Measurements from ENCODE around the gene PAFAH1B2. TPM values are rescaled to one million over a fixed set of nuclear protein-coding genes. Genes with fewer than 3 reads are reported as not detected.

The PAFAH1B2 gene
- total RNA-seq, 1 donor from 2014 or later = 203 TPM

DNA sequence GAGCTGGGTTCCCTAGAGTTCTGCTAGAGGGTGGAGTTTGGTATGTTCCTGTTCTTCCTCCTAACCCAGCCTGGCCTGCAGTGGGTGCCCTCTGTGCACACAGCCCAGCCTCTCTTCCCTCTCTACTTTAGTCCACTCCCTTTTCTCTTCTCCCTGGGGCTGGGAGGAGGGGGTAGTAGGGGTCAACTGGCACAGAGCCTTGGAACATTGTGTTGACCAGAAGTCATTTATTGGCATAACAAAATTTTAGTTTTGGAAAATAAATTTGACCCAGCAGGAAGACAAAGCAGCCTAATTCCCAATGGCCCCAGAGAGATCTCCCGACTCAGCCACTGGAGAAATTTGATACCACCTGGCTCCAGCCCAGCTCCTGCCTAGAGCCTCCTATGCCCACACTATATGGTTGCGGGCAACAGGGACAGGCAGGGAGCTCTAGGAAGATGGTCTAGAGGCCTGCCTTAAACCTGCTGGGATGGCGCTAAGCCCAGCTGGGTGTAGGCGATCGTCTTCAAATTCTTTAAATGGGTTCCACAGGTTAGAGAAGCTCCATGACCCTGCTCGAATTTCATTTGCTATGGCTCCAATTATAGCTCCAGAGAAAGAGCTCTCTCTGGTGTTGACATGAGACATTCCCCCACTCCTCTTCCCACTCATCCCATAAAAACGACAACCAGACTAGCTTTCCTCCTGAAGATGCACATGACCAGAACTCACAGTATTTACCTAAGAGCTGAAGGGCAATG lies 77.9 kb downstream of the PAFAH1B2 start:
- Mint-ChIP-seq H3K9me3 (no peaks in the 10 kb centered on the region), H3K27ac (no peak overlapping the region), H3K4me1 (peaks cover 3% of the 10 kb centered on the region), H3K4me3 (no peak overlapping the region), H3K27me3 (ENCODE audit: insufficient read depth, low read depth) (no peaks in the 10 kb centered on the region), H3K36me3 (peaks cover 3% of the 10 kb centered on the region)
- no peak overlapping the region for H3K4me2 ChIP-seq
- H3K36me3 ChIP-seq = no peaks in the 10 kb centered on the region
- H3K79me2 ChIP-seq (ENCODE audit: low read depth) = no peaks in the 10 kb centered on the region
- no peak for DNase-seq (ENCODE audit: low spot score)
- H2AFZ ChIP-seq (replicated peaks) = no peak overlapping the region
- H3K27ac ChIP-seq = no peak overlapping the region
- no peaks in the 10 kb centered on the region for H3K4me1 ChIP-seq
- no peak overlapping the region for H3K4me3 ChIP-seq
- TF ChIP-seq, protein P1, sequence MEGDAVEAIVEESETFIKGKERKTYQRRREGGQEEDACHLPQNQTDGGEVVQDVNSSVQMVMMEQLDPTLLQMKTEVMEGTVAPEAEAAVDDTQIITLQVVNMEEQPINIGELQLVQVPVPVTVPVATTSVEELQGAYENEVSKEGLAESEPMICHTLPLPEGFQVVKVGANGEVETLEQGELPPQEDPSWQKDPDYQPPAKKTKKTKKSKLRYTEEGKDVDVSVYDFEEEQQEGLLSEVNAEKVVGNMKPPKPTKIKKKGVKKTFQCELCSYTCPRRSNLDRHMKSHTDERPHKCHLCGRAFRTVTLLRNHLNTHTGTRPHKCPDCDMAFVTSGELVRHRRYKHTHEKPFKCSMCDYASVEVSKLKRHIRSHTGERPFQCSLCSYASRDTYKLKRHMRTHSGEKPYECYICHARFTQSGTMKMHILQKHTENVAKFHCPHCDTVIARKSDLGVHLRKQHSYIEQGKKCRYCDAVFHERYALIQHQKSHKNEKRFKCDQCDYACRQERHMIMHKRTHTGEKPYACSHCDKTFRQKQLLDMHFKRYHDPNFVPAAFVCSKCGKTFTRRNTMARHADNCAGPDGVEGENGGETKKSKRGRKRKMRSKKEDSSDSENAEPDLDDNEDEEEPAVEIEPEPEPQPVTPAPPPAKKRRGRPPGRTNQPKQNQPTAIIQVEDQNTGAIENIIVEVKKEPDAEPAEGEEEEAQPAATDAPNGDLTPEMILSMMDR (IDR thresholded peaks at IDR 0.05) = no peak
- TF ChIP-seq EZH2phosphoT487 (IDR thresholded peaks at IDR 0.05) (no peak), EZH2 (IDR thresholded peaks at IDR 0.05) (no peak)
- H3K9me3 ChIP-seq (ENCODE audit: low read depth) = no peaks in the 10 kb centered on the region
- H3F3A ChIP-seq (ENCODE audit: low read depth) = peaks cover 4% of the 10 kb centered on the region
- no peaks in the 10 kb centered on the region for H3K27me3 ChIP-seq
- no peak overlapping the region for H3K9ac ChIP-seq
- no peaks in the 10 kb centered on the region for H4K20me1 ChIP-seq (ENCODE audit: low read depth)

DNA sequence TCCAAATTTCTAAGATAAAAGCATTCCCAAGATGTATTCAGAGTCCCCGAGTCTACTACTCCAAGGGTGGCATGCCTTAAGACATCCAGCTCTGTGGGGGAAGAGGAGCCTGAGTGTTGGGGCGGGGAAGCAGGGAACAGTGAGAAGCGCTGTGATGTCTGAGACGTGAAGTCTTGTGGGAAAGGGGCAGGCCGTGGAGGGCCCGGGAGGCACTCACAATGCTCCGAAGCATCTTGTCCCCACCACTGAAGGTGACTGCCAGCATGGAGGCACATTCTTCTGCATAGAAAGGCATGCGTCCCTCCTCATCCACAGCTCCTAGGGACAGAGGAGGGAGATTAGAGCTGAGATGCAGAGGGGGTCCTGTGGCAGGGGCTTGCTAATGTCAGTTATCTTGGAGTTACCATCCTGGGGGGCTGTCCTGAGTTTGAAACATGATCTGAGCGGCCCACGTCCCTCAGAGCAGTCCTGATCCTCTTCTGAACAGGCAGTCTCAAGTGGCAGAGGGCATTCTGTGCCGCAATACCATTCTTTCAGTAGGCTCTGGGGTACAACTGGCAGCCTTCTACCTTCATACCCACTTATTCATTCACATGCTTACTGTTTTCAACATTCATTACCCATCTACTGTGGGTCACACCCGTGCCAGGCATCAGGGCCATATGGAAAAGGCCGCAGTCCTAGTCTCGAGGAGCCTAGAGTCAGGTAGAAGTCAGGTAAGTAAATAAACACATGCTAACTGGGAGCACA lies 79.1 kb downstream of the PAFAH1B2 start:
- H3K4me3 Mint-ChIP-seq = no peak overlapping the region
- Histone ChIP-seq H3K27me3 (no peaks in the 10 kb centered on the region), H3K79me2 (ENCODE audit: low read depth) (no peaks in the 10 kb centered on the region), H4K20me1 (ENCODE audit: low read depth) (no peaks in the 10 kb centered on the region), H3K36me3 (no peaks in the 10 kb centered on the region), H3F3A (ENCODE audit: low read depth) (peaks cover 8% of the 10 kb centered on the region), H3K27ac (no peak overlapping the region), H3K4me2 (no peak overlapping the region), H3K9me3 (ENCODE audit: low read depth) (no peaks in the 10 kb centered on the region), H2AFZ (replicated peaks) (no peak overlapping the region), H3K4me3 (no peak overlapping the region), H3K4me1 (no peaks in the 10 kb centered on the region), H3K9ac (no peak overlapping the region)
- DNase-seq (ENCODE audit: low spot score) = no peak
- peaks cover 3% of the 10 kb centered on the region for H3K4me1 Mint-ChIP-seq
- TF ChIP-seq, protein P1 (IDR thresholded peaks at IDR 0.05) = no peak
- TF ChIP-seq EZH2 (IDR thresholded peaks at IDR 0.05) (no peak), EZH2phosphoT487 (IDR thresholded peaks at IDR 0.05) (no peak)
- no peaks in the 10 kb centered on the region for H3K27me3 Mint-ChIP-seq (ENCODE audit: insufficient read depth, low read depth)
- H3K27ac Mint-ChIP-seq = no peak overlapping the region
- H3K9me3 Mint-ChIP-seq = no peaks in the 10 kb centered on the region
- H3K36me3 Mint-ChIP-seq = peaks cover 6% of the 10 kb centered on the region

- Histone ChIP-seq H3K79me2 (ENCODE audit: low read depth) (no peaks in the 10 kb centered on the region), H3K9ac (no peak overlapping the region), H4K20me1 (ENCODE audit: low read depth) (no peaks in the 10 kb centered on the region), H3K4me1 (no peaks in the 10 kb centered on the region), H3F3A (ENCODE audit: low read depth) (peaks cover 8% of the 10 kb centered on the region), H2AFZ (replicated peaks) (no peak overlapping the region), H3K4me3 (no peak overlapping the region), H3K27ac (no peak overlapping the region), H3K4me2 (no peak overlapping the region), H3K27me3 (no peaks in the 10 kb centered on the region), H3K9me3 (ENCODE audit: low read depth) (no peaks in the 10 kb centered on the region), H3K36me3 (no peaks in the 10 kb centered on the region)
- TF ChIP-seq EZH2 (IDR thresholded peaks at IDR 0.05) = no peak
- TF ChIP-seq EZH2phosphoT487 (IDR thresholded peaks at IDR 0.05) = no peak
- TF ChIP-seq, protein P1 (IDR thresholded peaks at IDR 0.05) = no peak
- no peak overlapping the region for H3K4me3 Mint-ChIP-seq
- DNase-seq (ENCODE audit: low spot score) = no peak
- no peaks in the 10 kb centered on the region for H3K27me3 Mint-ChIP-seq (ENCODE audit: insufficient read depth, low read depth)
- peaks cover 8% of the 10 kb centered on the region for H3K36me3 Mint-ChIP-seq
- H3K4me1 Mint-ChIP-seq = peaks cover 3% of the 10 kb centered on the region
- H3K9me3 Mint-ChIP-seq = no peaks in the 10 kb centered on the region
- no peak overlapping the region for H3K27ac Mint-ChIP-seq
Observed at GRCh38 chr11:117223741-117224689, 79.9 kb downstream of the PAFAH1B2 start.
